Esophagus muscularis mucosa (tissue), 4 donors: ENCODE measurements around the gene STAU1. TPM values are rescaled to one million over a fixed set of nuclear protein-coding genes. Genes with fewer than 3 reads are reported as not detected.
"Not testable (repeated sequence)": the region's sequence is repeated elsewhere in the genome, so short reads cannot be mapped to it uniquely, and the experiment has no call there.

Source experiments
- DNase-seq: peaks from one replicate; pipeline ENCODE4 v3.0.0-alpha.2; 2017; ENCODE audit errors: extremely low spot score
- H3K27ac ChIP-seq, 4 donors: fragments of 200-600 bp; sonication (generic); replicated peaks in 1 of 4; 1 replicate in 3 of 4; 2 replicates in 1 of 4; pipeline ENCODE4 v1.5.1; 2016 to 2019; ENCODE audit warnings: mild to moderate bottlenecking in 1 of 4
- H3K27me3 ChIP-seq, 4 donors: fragments of 200-600 bp; sonication (generic); one replicate each; pipeline versions ENCODE4 v1.5.1 to v1.6.0; 2016 to 2019
- H3K36me3 ChIP-seq, 4 donors: fragments of 200-600 bp; sonication (generic); one replicate each; pipeline ENCODE4 v1.5.1; 2016 to 2019
- H3K4me1 ChIP-seq, 4 donors: fragments of 200-600 bp; sonication (generic); one replicate each; pipeline ENCODE4 v1.5.1; 2016 to 2019
- H3K4me3 ChIP-seq, 4 donors: fragments of 200-600 bp; sonication (generic); 1 replicate in 2 of 4; 2 replicates in 2 of 4; pipeline ENCODE4 v1.5.1; 2016 to 2019; ENCODE audit warnings: mild to moderate bottlenecking in 4 of 4, moderate library complexity in 1 of 4
- H3K9me3 ChIP-seq, 4 donors: fragments of 200-600 bp; sonication (generic); 1 replicate in 3 of 4; 2 replicates in 1 of 4; pipeline ENCODE4 v1.5.1; 2016 to 2019
- CTCF ChIP-seq, 3 experiments: fragments of 200-600 bp in 2 of 3; fragments of 450-650 bp in 1 of 3; sonication (generic) in 2 of 3; IDR thresholded peaks; one replicate each; pipeline ENCODE4 v1.5.1; 2017 to 2019; ENCODE audit warnings: antibody characterized with exemption in 3 of 3, mild to moderate bottlenecking in 2 of 3, moderate library complexity in 1 of 3
- EP300 ChIP-seq: sonication (generic); formaldehyde crosslinking; IDR thresholded peaks from one replicate; pipeline ENCODE4 v1.6.1; 2017; ENCODE audit warnings: antibody characterized with exemption
- POLR2A ChIP-seq: fragments of 450-650 bp; IDR thresholded peaks from one replicate; pipeline ENCODE4 v1.6.1; 2017; ENCODE audit warnings: antibody characterized with exemption, moderate library complexity, mild to moderate bottlenecking, low read depth
- POLR2AphosphoS5 ChIP-seq, 2 donors: sonication (generic); formaldehyde crosslinking; IDR thresholded peaks; one replicate each; pipeline ENCODE4 v1.6.1; 2017; ENCODE audit warnings: antibody characterized with exemption in 2 of 2
- WGBS: methylation state at CpG from one replicate; pipeline ENCODE4 v1.1.5; 2018; 5-methylcytosine and 5-hydroxymethylcytosine counted together
- intact Hi-C: fragments of 100-400 bp; cut with DNase I; formaldehyde crosslinking; loops from one replicate; pipeline ENCODE4 v1.15.1; 2023
- total RNA-seq, 4 donors: library from RNA; depleted of rRNA; stranded (reverse); fragments of >200 nt; gene quantifications; one replicate each; pipeline versions ENCODE4 v1.1.0 to v1.2.1, GENCODE V29; 2016

STAU1 gene
- total RNA-seq, 4 donors from 2014 or later, result 103 to 118 (median 115) TPM

GRCh38 chr20:49106328-49106727 is 81.8 kb downstream of the STAU1 start:
- 98% methylated on average over 6 of the region's 6 CpGs for WGBS
- Histone ChIP-seq H3K36me3 (peaks cover 11 to 60% (median 57%) of the 10 kb centered on the region in 4 donors), H3K4me1 (no peaks in the 10 kb centered on the region), H3K27me3 (no peaks in the 10 kb centered on the region), H3K27ac (no peak overlapping the region), H3K9me3 (no peaks in the 10 kb centered on the region), H3K4me3 (no peak overlapping the region)
- no peak for DNase-seq
- intact Hi-C loops, result no loop called here
- TF ChIP-seq POLR2A (no peak), POLR2AphosphoS5 (IDR thresholded peaks at IDR 0.05) (no peak), CTCF (IDR thresholded peaks at IDR 0.05) (no peak), EP300 (no peak)

- H3K27me3 ChIP-seq, H3K4me3 ChIP-seq, intact Hi-C loops, DNase-seq, H3K27ac ChIP-seq, H3K9me3 ChIP-seq, H3K4me1 ChIP-seq: not testable (repeated sequence)
- peaks cover 11 to 59% (median 50%) of the 10 kb centered on the region in 4 donors for H3K36me3 ChIP-seq
- WGBS, result 94% methylated on average over 11 of the region's 11 CpGs
Measured at GRCh38 chr20:49104979-49105547, 83.1 kb downstream of the STAU1 start.

- no peak overlapping the region for H3K4me3 ChIP-seq
- no peaks in the 10 kb centered on the region for H3K4me1 ChIP-seq
- H3K9me3 ChIP-seq, result no peaks in the 10 kb centered on the region
- intact Hi-C loops, result no loop called here
- DNase-seq, result no peak
- WGBS, result 85% methylated on average over 3 of the region's 3 CpGs
- no peaks in the 10 kb centered on the region for H3K27me3 ChIP-seq
- TF ChIP-seq CTCF (IDR thresholded peaks at IDR 0.05), result no peak
- no peak for TF ChIP-seq POLR2A
- TF ChIP-seq EP300, result no peak
- H3K27ac ChIP-seq, result no peak overlapping the region
- peaks cover 11 to 56% (median 47%) of the 10 kb centered on the region in 4 donors for H3K36me3 ChIP-seq
Measured at GRCh38 chr20:49104365-49104648, 83.8 kb downstream of the STAU1 start.

- intact Hi-C loops, result no loop called here
- peaks cover 11 to 61% (median 51%) of the 10 kb centered on the region in 4 donors for H3K36me3 ChIP-seq
- WGBS, result 91% methylated on average over 7 of the region's 7 CpGs
Measured at GRCh38 chr20:49103647-49104364, 84.3 kb downstream of the STAU1 start.

GRCh38 chr20:49103019-49103418 is 85.1 kb downstream of the STAU1 start:
- 96% methylated on average over 3 of the region's 4 CpGs for WGBS
- TF ChIP-seq POLR2A (no peak), EP300 (no peak), POLR2AphosphoS5 (IDR thresholded peaks at IDR 0.05) (no peak), CTCF (IDR thresholded peaks at IDR 0.05) (no peak)
- peaks cover 11 to 66% (median 54%) of the 10 kb centered on the region in 4 donors for H3K36me3 ChIP-seq

More at GRCh38 chr20:49103647-49104364, 84.3 kb downstream of the STAU1 start:
- no peaks in the 10 kb centered on the region for H3K27me3 ChIP-seq
- H3K9me3 ChIP-seq, result no peaks in the 10 kb centered on the region
- TF ChIP-seq CTCF (IDR thresholded peaks at IDR 0.05) (no peak), POLR2AphosphoS5 (IDR thresholded peaks at IDR 0.05) (no peak), EP300 (no peak), POLR2A (no peak)
- no peaks in the 10 kb centered on the region for H3K4me1 ChIP-seq
- no peak overlapping the region for H3K4me3 ChIP-seq
- no peak for DNase-seq
- H3K27ac ChIP-seq, result no peak overlapping the region

More at GRCh38 chr20:49103019-49103418, 85.1 kb downstream of the STAU1 start:
- Histone ChIP-seq H3K27me3 (no peaks in the 10 kb centered on the region), H3K4me3 (no peak overlapping the region), H3K9me3 (no peaks in the 10 kb centered on the region), H3K27ac (no peak overlapping the region), H3K4me1 (no peaks in the 10 kb centered on the region)
- intact Hi-C loops, result no loop called here
- no peak for DNase-seq
